Ishikawa (cell line): ENCODE measurements around the gene CMTR2.

Experiments used
- CREB1 ChIP-seq: IDR thresholded peaks from 2 replicates; pipeline ENCODE4 v1.6.1; 2012; ENCODE audit warnings: low read depth
- EGR1 ChIP-seq: IDR thresholded peaks from 2 replicates; pipeline ENCODE4 v1.6.1; 2012
- EP300 ChIP-seq: IDR thresholded peaks from 2 replicates; pipeline ENCODE4 v1.6.1; 2012; ENCODE audit warnings: borderline replicate concordance
- FOXM1 ChIP-seq: IDR thresholded peaks from 2 replicates; pipeline ENCODE4 v1.6.1; 2012; ENCODE audit warnings: low read depth, borderline replicate concordance
- MAX ChIP-seq: IDR thresholded peaks from 2 replicates; pipeline ENCODE4 v1.6.1; 2012
- RAD21 ChIP-seq: IDR thresholded peaks from 2 replicates; pipeline ENCODE4 v1.6.1; 2012; ENCODE audit warnings: low read depth
- USF1 ChIP-seq: IDR thresholded peaks from 2 replicates; pipeline ENCODE4 v1.6.1; 2012
- YY1 ChIP-seq: IDR thresholded peaks from 2 replicates; pipeline ENCODE4 v1.6.1; 2012; ENCODE audit warnings: low read depth
- TF ChIP-seq, protein P1 (sequence below): IDR thresholded peaks from 2 replicates; pipeline ENCODE4 v1.6.1; 2012; ENCODE audit warnings: low read depth, mild to moderate bottlenecking

DNA sequence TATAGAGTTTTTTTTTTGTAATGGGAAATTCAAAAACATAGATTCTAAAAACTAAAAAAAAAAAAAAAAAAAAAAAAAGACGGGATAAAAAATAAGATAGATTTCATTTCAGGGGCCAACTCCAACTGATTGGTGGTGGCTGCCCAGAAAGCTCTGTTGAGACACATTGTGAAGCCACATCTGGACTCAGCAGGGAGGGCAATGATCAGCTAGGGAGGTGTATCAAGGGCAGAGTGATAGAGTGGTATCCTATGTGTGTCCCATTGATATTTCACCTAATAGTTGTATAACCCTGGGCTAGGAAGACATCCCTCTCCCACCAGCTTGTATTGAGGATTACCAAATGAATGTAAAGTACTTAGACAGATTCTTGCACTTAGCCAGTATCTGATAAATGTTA is 6.7 kb upstream of the CMTR2 start:
- TF ChIP-seq, protein P1, sequence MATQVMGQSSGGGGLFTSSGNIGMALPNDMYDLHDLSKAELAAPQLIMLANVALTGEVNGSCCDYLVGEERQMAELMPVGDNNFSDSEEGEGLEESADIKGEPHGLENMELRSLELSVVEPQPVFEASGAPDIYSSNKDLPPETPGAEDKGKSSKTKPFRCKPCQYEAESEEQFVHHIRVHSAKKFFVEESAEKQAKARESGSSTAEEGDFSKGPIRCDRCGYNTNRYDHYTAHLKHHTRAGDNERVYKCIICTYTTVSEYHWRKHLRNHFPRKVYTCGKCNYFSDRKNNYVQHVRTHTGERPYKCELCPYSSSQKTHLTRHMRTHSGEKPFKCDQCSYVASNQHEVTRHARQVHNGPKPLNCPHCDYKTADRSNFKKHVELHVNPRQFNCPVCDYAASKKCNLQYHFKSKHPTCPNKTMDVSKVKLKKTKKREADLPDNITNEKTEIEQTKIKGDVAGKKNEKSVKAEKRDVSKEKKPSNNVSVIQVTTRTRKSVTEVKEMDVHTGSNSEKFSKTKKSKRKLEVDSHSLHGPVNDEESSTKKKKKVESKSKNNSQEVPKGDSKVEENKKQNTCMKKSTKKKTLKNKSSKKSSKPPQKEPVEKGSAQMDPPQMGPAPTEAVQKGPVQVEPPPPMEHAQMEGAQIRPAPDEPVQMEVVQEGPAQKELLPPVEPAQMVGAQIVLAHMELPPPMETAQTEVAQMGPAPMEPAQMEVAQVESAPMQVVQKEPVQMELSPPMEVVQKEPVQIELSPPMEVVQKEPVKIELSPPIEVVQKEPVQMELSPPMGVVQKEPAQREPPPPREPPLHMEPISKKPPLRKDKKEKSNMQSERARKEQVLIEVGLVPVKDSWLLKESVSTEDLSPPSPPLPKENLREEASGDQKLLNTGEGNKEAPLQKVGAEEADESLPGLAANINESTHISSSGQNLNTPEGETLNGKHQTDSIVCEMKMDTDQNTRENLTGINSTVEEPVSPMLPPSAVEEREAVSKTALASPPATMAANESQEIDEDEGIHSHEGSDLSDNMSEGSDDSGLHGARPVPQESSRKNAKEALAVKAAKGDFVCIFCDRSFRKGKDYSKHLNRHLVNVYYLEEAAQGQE = no peak
- TF ChIP-seq YY1 (no peak), EGR1 (no peak), FOXM1 (no peak), EP300 (no peak), CREB1 (no peak), MAX (no peak), RAD21 (no peak), USF1 (no peak)
